Measurements from ENCODE around the gene FCGR1A.
"Not testable (repeated sequence)": the region's sequence is repeated elsewhere in the genome, so short reads cannot be mapped to it uniquely, and the experiment has no call there.

DNA sequence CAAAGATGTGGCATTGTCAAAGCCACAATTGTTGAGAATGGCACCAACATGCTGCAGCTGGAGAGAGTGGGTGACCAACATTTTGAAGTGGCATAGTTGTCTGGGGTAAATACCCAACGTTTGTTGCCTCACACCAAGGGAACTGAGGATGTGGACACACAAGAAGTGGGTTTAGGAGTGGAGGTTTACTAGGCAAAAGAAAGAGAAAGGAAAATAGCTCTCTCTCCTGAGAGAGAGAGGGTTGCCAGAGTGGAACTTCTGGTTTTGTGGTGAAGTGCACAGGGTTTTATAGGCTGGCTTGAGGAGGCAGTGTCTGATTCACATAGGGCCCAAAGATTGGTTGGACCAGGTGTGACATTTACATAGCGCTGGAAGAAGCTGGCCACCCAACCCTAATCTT, 29.0 kb upstream of the FCGR1A start:
- TF ChIP-seq, protein P1, sequence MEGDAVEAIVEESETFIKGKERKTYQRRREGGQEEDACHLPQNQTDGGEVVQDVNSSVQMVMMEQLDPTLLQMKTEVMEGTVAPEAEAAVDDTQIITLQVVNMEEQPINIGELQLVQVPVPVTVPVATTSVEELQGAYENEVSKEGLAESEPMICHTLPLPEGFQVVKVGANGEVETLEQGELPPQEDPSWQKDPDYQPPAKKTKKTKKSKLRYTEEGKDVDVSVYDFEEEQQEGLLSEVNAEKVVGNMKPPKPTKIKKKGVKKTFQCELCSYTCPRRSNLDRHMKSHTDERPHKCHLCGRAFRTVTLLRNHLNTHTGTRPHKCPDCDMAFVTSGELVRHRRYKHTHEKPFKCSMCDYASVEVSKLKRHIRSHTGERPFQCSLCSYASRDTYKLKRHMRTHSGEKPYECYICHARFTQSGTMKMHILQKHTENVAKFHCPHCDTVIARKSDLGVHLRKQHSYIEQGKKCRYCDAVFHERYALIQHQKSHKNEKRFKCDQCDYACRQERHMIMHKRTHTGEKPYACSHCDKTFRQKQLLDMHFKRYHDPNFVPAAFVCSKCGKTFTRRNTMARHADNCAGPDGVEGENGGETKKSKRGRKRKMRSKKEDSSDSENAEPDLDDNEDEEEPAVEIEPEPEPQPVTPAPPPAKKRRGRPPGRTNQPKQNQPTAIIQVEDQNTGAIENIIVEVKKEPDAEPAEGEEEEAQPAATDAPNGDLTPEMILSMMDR (conservative IDR thresholded peaks at IDR 0.05; ENCODE audit: low read length), result not testable (repeated sequence)
- TF ChIP-seq EZH2phosphoT487 (IDR thresholded peaks at IDR 0.05; ENCODE audit: borderline replicate concordance), result not testable (repeated sequence)
